Endothelial cell of hepatic sinusoid (primary cell): Measurements from ENCODE around the gene ERH.

Experiments used
- in situ Hi-C: cut with HindIII; loops from 2 replicates; pipeline ENCODE4 v1.10.0; 2017; ENCODE audit warnings: low sequenced_read_pairs

ERH gene

GRCh38 chr14:69333791-69334337 is 64.2 kb downstream of the ERH start:
- in situ Hi-C loops: no loop called here

GRCh38 chr14:69332782-69333395 is 65.2 kb downstream of the ERH start:
- in situ Hi-C loops: no loop called here

DNA sequence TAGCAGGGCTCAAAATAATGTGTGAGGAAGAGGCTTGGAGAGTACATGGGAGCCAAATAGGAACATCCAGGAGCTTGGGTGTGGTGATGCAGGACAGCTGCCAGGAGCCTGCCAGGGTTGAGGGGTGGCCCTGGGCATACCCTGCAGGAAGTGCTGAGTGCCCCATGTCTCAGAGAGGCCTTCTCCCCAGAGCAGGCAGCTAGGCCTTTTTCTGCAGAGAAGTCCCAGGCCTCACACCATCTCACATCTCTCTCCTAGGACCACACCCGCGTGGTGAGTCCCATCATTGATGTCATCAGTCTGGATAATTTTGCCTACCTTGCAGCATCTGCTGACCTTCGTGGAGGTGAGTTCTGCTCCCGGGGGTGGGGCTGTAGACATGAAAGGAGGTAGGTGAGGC is 66.9 kb downstream of the ERH start:
- in situ Hi-C loops: no loop called here
